GM12801 (cell line): ENCODE results near the gene CYP3A7.

ENCODE experiments used
- CTCF ChIP-seq: IDR thresholded peaks from one replicate; pipeline ENCODE4 v1.5.1; 2011; ENCODE audit warnings: control low read depth; ENCODE audit not compliant: insufficient read length; ENCODE audit errors: extremely low read depth

The CYP3A7 gene

GRCh38 chr7:99677648-99678045 lies 57.3 kb downstream of the CYP3A7 start:
- no peak for TF ChIP-seq CTCF

GRCh38 chr7:99677013-99677647 lies 57.9 kb downstream of the CYP3A7 start:
- no peak for TF ChIP-seq CTCF

- TF ChIP-seq CTCF: no peak
Measured at GRCh38 chr7:99674995-99675742, 59.8 kb downstream of the CYP3A7 start.

GRCh38 chr7:99672573-99672972 lies 62.4 kb downstream of the CYP3A7 start:
- no peak for TF ChIP-seq CTCF

- TF ChIP-seq CTCF: no peak
Measured at GRCh38 chr7:99669782-99670181, 65.2 kb downstream of the CYP3A7 start.

- no peak for TF ChIP-seq CTCF
Measured at GRCh38 chr7:99668541-99668940, 66.5 kb downstream of the CYP3A7 start.

- TF ChIP-seq CTCF: no peak
Measured at GRCh38 chr7:99667179-99667578, 67.8 kb downstream of the CYP3A7 start.
